Pancreas (tissue), 10 donors: ENCODE data around the gene TNFAIP3. TPM values are rescaled to one million over a fixed set of nuclear protein-coding genes. Genes with fewer than 3 reads are reported as not detected.

Experiments used
- ATAC-seq, 4 donors: fragments of 200-7000 bp; cut with Tn5 transposase; one replicate each; pipeline versions ENCODE4 v1.8.0 to v1.9.1; 2020; ENCODE audit warnings: mild to moderate bottlenecking in 4 of 4, moderate library complexity in 4 of 4
- DNase-seq, 6 donors: peaks; one replicate each; pipeline ENCODE4 v3.0.0-alpha.2; 2020
- FAIRE-seq: peaks from 2 replicates; lab custom pipeline; 2012; peaks lifted over from hg19 to GRCh38; lab: Jason Lieb, UNC
- H3K27ac ChIP-seq, 4 donors: fragments of 200-600 bp; sonication (generic); 1 replicate in 3 of 4; 2 replicates in 1 of 4; pipeline versions ENCODE4 v1.5.0 to v1.8.0; 2020
- H3K27me3 ChIP-seq, 4 donors: fragments of 200-600 bp; one replicate each; pipeline ENCODE4 v1.8.0; 2021
- H3K36me3 ChIP-seq, 3 donors: fragments of 200-600 bp; sonication (generic) in 1 of 3; one replicate each; pipeline versions ENCODE4 v1.5.0 to v1.8.0; 2020 to 2021
- H3K4me1 ChIP-seq, 3 donors: fragments of 200-600 bp; one replicate each; pipeline ENCODE4 v1.8.0; 2021
- H3K4me3 ChIP-seq, 4 donors: fragments of 200-600 bp; sonication (generic) in 2 of 4; one replicate each; pipeline versions ENCODE4 v1.5.0 to v1.8.0; 2020 to 2021
- H3K9me3 ChIP-seq, 4 donors: fragments of 200-600 bp; one replicate each; pipeline ENCODE4 v1.8.0; 2021
- WGBS, 2 donors: extraction: QIAGEN DNeasy Blood & Tissue Kit; methylation state at CpG; one replicate each; pipeline ENCODE4 v1.1.7; 2013; 5-methylcytosine and 5-hydroxymethylcytosine counted together
- intact Hi-C, 3 donors: fragments of 100-400 bp; cut with DNase I; formaldehyde crosslinking; loops; one replicate each; pipeline versions ENCODE4 v1.11.1 to v1.14.2; 2022
- polyA plus RNA-seq, 2 donors: library from polyadenylated mRNA; stranded (reverse); fragments of 200-250 nt; gene quantifications; one replicate each; pipeline ENCODE4 v1.2.3, GENCODE V29; 2013
- total RNA-seq, 6 donors: library from RNA; stranded (reverse); fragmentation: NEBNext Ultra II Directional in 4 of 6; extraction: Animal tissue kit (Norgen Biotek cat#: 25700) in 4 of 6; gene quantifications; one replicate each; pipeline versions ENCODE4 v1.2.1 to v1.2.4, GENCODE V29; 2021 to 2023
- TF ChIP-seq, protein P1 (sequence below), 4 donors: fragments of 200-600 bp; sonication (generic) in 3 of 4; IDR thresholded peaks; one replicate each; pipeline versions ENCODE4 v1.5.0 to v1.8.0; 2021; ENCODE audit warnings: antibody characterized with exemption in 4 of 4
- donor health status: healthy with polysubstance abuse.
- donor health status: DM: no; HTN: no; CAD: no; lungs with moderate emphysema.
- donor health status: DM: no; HTN: no; CAD: no.
- donor health status: control.
- donor health status: control.
- donor health status: Bipolar disorder and iron deficiency.
- donor health status: DM: yes; HTN: yes; CAD: no.
- donor health status: DM: no; HTN: no; CAD: no.
- donor health status: DM: no; HTN: no; CAD: no.
- donor health status: DM: yes; HTN: yes; CAD: no.

The TNFAIP3 gene
- total and polyA plus RNA-seq, 8 donors, result 9.3 to 59.2 (median 14.2) TPM

- TF ChIP-seq, protein P1, sequence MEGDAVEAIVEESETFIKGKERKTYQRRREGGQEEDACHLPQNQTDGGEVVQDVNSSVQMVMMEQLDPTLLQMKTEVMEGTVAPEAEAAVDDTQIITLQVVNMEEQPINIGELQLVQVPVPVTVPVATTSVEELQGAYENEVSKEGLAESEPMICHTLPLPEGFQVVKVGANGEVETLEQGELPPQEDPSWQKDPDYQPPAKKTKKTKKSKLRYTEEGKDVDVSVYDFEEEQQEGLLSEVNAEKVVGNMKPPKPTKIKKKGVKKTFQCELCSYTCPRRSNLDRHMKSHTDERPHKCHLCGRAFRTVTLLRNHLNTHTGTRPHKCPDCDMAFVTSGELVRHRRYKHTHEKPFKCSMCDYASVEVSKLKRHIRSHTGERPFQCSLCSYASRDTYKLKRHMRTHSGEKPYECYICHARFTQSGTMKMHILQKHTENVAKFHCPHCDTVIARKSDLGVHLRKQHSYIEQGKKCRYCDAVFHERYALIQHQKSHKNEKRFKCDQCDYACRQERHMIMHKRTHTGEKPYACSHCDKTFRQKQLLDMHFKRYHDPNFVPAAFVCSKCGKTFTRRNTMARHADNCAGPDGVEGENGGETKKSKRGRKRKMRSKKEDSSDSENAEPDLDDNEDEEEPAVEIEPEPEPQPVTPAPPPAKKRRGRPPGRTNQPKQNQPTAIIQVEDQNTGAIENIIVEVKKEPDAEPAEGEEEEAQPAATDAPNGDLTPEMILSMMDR (IDR thresholded peaks at IDR 0.05), result no peak
- ATAC-seq, result no peak
- no peak overlapping the region for H3K27ac ChIP-seq
- H3K27me3 ChIP-seq, result no peaks in the 10 kb centered on the region
- H3K4me1 ChIP-seq, result no peaks in the 10 kb centered on the region
- 83 to 88% methylated on average over 6 of the region's 6 CpGs for WGBS, 2 donors
- intact Hi-C loops, result no loop called here
- no peak for DNase-seq
- no peak for FAIRE-seq
- H3K36me3 ChIP-seq, result no peaks in the 10 kb centered on the region
- no peaks in the 10 kb centered on the region for H3K9me3 ChIP-seq
- no peak overlapping the region for H3K4me3 ChIP-seq
These were observed 43.9 kb downstream of the TNFAIP3 start for GRCh38 chr6:137910843-137911456.

DNA sequence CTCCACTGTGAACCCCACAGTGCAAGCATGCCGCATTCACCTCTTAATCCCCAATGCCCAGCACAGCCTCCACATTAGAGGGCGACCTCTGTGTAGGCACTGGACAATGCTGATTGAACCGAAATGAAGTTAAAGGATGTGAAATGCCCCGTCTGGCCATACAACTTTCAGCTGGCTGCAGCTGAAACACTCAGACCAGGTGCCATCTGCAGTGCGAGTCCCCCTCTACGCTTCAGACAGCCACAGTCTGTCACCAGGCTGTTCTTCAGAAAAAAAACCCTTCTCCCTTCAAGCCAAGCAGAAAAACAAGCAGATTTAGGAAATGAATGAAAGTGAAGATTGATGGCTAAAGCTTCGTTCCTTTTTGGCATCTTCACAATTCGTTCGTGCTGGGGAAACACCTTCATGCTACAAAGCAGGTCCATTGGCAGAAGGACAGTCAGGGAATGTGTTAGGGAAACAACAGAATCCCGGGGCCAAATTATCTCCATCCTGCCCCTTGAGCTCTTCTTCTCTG is 44.7 kb downstream of the TNFAIP3 start:
- no peaks in the 10 kb centered on the region for H3K27me3 ChIP-seq
- FAIRE-seq (no peak), ATAC-seq (no peak), DNase-seq (no peak)
- no peaks in the 10 kb centered on the region for H3K9me3 ChIP-seq
- H3K4me3 ChIP-seq, result no peak overlapping the region
- H3K27ac ChIP-seq, result no peak overlapping the region
- WGBS, 2 donors, result 53 to 58% methylated on average over 10 of the region's 10 CpGs
- no peaks in the 10 kb centered on the region for H3K36me3 ChIP-seq
- TF ChIP-seq, protein P1 (IDR thresholded peaks at IDR 0.05), result no peak
- intact Hi-C loops, result no loop called here
- H3K4me1 ChIP-seq, result no peaks in the 10 kb centered on the region

DNA sequence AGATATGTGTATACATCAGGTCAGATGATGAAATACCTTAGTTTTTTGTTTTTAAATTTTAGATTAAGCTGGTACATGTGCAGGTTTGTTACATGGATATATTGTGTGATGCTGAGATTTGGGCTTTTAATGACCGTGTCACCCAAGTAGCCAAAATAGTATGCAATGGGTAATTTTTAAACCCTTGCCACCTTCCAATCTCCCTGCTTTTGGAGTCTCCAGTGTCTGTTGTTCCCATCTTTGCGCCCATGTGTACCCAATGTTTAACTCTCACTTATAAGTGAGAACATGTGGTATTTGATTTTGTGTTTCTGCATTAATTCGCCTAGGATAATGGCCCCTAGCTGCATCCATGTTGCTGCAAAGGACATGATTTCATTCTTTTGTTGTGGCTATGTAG is 45.8 kb downstream of the TNFAIP3 start:
- H3K4me3 ChIP-seq, result no peak overlapping the region
- 80 to 81% methylated on average over 3 of the region's 3 CpGs for WGBS, 2 donors
- no peaks in the 10 kb centered on the region for H3K4me1 ChIP-seq
- no peak for FAIRE-seq
- no peaks in the 10 kb centered on the region for H3K27me3 ChIP-seq
- ATAC-seq, result no peak
- intact Hi-C loops, result no loop called here
- TF ChIP-seq, protein P1 (IDR thresholded peaks at IDR 0.05), result no peak
- H3K27ac ChIP-seq, result no peak overlapping the region
- no peaks in the 10 kb centered on the region for H3K9me3 ChIP-seq
- no peaks in the 10 kb centered on the region for H3K36me3 ChIP-seq
- no peak for DNase-seq

DNA sequence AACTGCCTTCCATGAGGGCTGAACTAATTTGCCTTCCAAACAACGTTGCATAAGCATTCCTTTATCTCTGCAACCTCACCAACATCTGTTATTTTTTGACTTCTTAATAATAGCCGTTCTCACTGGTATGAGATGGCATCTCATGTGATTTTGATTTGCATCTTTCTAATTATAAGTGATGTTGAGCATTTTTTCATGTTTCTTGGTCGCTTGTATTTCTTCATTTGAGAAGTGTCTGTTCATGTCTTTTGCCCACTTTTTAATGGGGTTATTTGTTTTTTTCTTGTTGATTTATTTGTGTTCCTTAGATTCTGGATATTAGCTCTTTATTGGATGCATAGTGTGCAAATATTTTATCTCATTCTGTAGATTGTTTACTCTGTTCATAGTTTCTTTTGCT is 46.4 kb downstream of the TNFAIP3 start:
- ATAC-seq (no peak), DNase-seq (no peak), FAIRE-seq (no peak)
- Histone ChIP-seq H3K4me1 (no peaks in the 10 kb centered on the region), H3K36me3 (no peaks in the 10 kb centered on the region), H3K27me3 (no peaks in the 10 kb centered on the region), H3K9me3 (no peaks in the 10 kb centered on the region), H3K4me3 (no peak overlapping the region), H3K27ac (no peak overlapping the region)
- TF ChIP-seq, protein P1 (IDR thresholded peaks at IDR 0.05), result no peak
- WGBS, 2 donors, result 62 to 80% methylated on average over 3 of the region's 3 CpGs
- intact Hi-C loops, result no loop called here

- intact Hi-C loops, result no loop called here
- DNase-seq (no peak), ATAC-seq (no peak), FAIRE-seq (no peak)
- TF ChIP-seq, protein P1 (IDR thresholded peaks at IDR 0.05), result no peak
- H3K27me3 ChIP-seq, result no peaks in the 10 kb centered on the region
- no peak overlapping the region for H3K4me3 ChIP-seq
- H3K36me3 ChIP-seq, result no peaks in the 10 kb centered on the region
- H3K4me1 ChIP-seq, result no peaks in the 10 kb centered on the region
- H3K9me3 ChIP-seq, result no peaks in the 10 kb centered on the region
- H3K27ac ChIP-seq, result no peak overlapping the region
These were observed 47.0 kb downstream of the TNFAIP3 start for GRCh38 chr6:137913996-137914529.
